GM12878 (cell line): ENCODE results near the gene SOX14. TPM values are rescaled to one million over a fixed set of nuclear protein-coding genes. Genes with fewer than 3 reads are reported as not detected.

Experiments used
- ATAC-seq: fragments of 200-7000 bp; cut with Tn5 transposase; 3 replicates; pipeline ENCODE4 v1.9.1; 2020; ENCODE audit warnings: mild to moderate bottlenecking, moderate library complexity
- BruUV-seq: library from RNA; stranded (reverse); fragments of 400-500 nt; replicated peaks from 2 replicates; lab custom pipeline; 2021; lab: Mats Ljungman, UMichigan
- CTCF ChIA-PET: fragments of 300-600 bp; sonication (Branson Sonifier 250); formaldehyde crosslinking; extraction: SDS; loops from one replicate; lab custom pipeline; 2021; ENCODE audit warnings: inconsistent platforms; lab: Yijun Ruan, JAX
- POLR2A ChIA-PET: fragments of 350-600 bp; formaldehyde crosslinking; extraction: SDS; loops from one replicate; lab custom pipeline; 2021; ENCODE audit warnings: inconsistent platforms; lab: Charles Lee
- RAD21 ChIA-PET: fragments of 300-600 bp; sonication (Branson Sonifier 250); formaldehyde crosslinking; loops from one replicate; lab custom pipeline; 2023; ENCODE audit warnings: antibody characterized with exemption; ENCODE audit not compliant: unreplicated experiment; lab: Charles Lee
- SMC1A ChIA-PET: fragments of 300-600 bp; sonication (Branson Sonifier 250); formaldehyde crosslinking; loops from one replicate; lab custom pipeline; 2023; ENCODE audit not compliant: unreplicated experiment, uncharacterized antibody; lab: Charles Lee
- DNase-seq: peaks from one replicate; pipeline ENCODE4 v3.0.0-alpha.2; 2011; ENCODE audit warnings: low read depth, low spot score
- FAIRE-seq: peaks from 3 replicates; lab custom pipeline; 2011; peaks lifted over from hg19 to GRCh38; lab: Jason Lieb, UNC
- H2AFZ ChIP-seq: 2 replicates; pipeline ENCODE4 v1.6.0; 2011; ENCODE audit warnings: low read depth, low read length, control low read depth; ENCODE audit not compliant: control insufficient read depth
- H3K27ac ChIP-seq: 2 replicates; pipeline ENCODE4 v1.5.1; 2011; ENCODE audit warnings: control low read depth; ENCODE audit not compliant: control insufficient read depth, insufficient read depth
- H3K27me3 ChIP-seq, 2 experiments: replicated peaks in 1 of 2; 2 replicates each; pipeline versions ENCODE4 v1.6.0 to v1.6.1; 2011; ENCODE audit warnings: low read length in 1 of 2; ENCODE audit not compliant: control insufficient read depth in 2 of 2, insufficient read depth in 2 of 2
- H3K36me3 ChIP-seq, 2 experiments: 2 replicates each; pipeline ENCODE4 v1.5.1; 2011; ENCODE audit warnings: low read length in 1 of 2; ENCODE audit not compliant: control insufficient read depth in 2 of 2, insufficient read depth in 2 of 2
- H3K4me1 ChIP-seq: 2 replicates; pipeline ENCODE4 v1.6.1; 2011; ENCODE audit warnings: mild to moderate bottlenecking, low read length, moderate library complexity, mixed read lengths; ENCODE audit not compliant: control insufficient read depth, insufficient read depth
- H3K4me2 ChIP-seq: 2 replicates; pipeline ENCODE4 v1.6.0; 2011; ENCODE audit warnings: control low read depth; ENCODE audit not compliant: control insufficient read depth, insufficient read depth
- H3K4me3 ChIP-seq: fragments of 200-600 bp; sonication (generic); 2 replicates; pipeline ENCODE4 v1.5.1; 2016
- H3K79me2 ChIP-seq: 2 replicates; pipeline ENCODE4 v1.6.0; 2011; ENCODE audit warnings: low read length; ENCODE audit not compliant: control insufficient read depth, insufficient read depth
- H3K9ac ChIP-seq: 2 replicates; pipeline ENCODE4 v1.8.0; 2011; ENCODE audit warnings: low read length, control low read depth, mixed read lengths; ENCODE audit not compliant: control insufficient read depth, insufficient read depth
- H3K9me3 ChIP-seq: replicated peaks from 3 replicates; pipeline ENCODE4 v1.5.1; 2011; ENCODE audit warnings: mild to moderate bottlenecking, low read length; ENCODE audit not compliant: control insufficient read depth, insufficient read depth
- H4K20me1 ChIP-seq: 2 replicates; pipeline ENCODE4 v1.6.0; 2011; ENCODE audit not compliant: control insufficient read depth, insufficient read depth
- CBX5 ChIP-seq: sonication (generic); IDR thresholded peaks from 2 replicates; pipeline ENCODE4 v1.6.1; 2016; ENCODE audit warnings: low read depth, moderate library complexity, mild to moderate bottlenecking, inconsistent platforms
- EP300 ChIP-seq, 2 experiments: fragments of 150-350 bp in 1 of 2; IDR thresholded peaks; 2 replicates each; pipeline ENCODE4 v1.6.1; 2011 to 2012; ENCODE audit warnings: low read depth in 2 of 2, low read length in 2 of 2, borderline replicate concordance in 1 of 2, improper control_type of control experiment in 1 of 2, inconsistent platforms in 1 of 2; ENCODE audit not compliant: control insufficient read depth in 1 of 2
- EZH2 ChIP-seq: IDR thresholded peaks from 2 replicates; pipeline ENCODE4 v1.6.1; 2012; ENCODE audit warnings: low read depth, mild to moderate bottlenecking, control low read depth, inconsistent platforms, low read length, borderline replicate concordance; ENCODE audit not compliant: control insufficient read depth
- LARP7 ChIP-seq: fragments of 450-650 bp; IDR thresholded peaks from 2 replicates; pipeline ENCODE4 v1.6.1; 2017; ENCODE audit warnings: mild to moderate bottlenecking
- RAD51 ChIP-seq: fragments of 450-650 bp; IDR thresholded peaks from 2 replicates; pipeline ENCODE4 v1.6.1; 2016; ENCODE audit warnings: moderate library complexity, mild to moderate bottlenecking, inconsistent platforms
- RFX5 ChIP-seq: IDR thresholded peaks from 2 replicates; pipeline ENCODE4 v1.6.1; 2011; ENCODE audit warnings: low read depth, low read length, improper control_type of control experiment
- SMAD5 ChIP-seq: IDR thresholded peaks from 2 replicates; pipeline ENCODE4 v1.6.1; 2016; ENCODE audit warnings: antibody characterized with exemption, low read depth
- SUPT20H ChIP-seq: IDR thresholded peaks from 2 replicates; pipeline ENCODE4 v1.6.1; 2011; ENCODE audit warnings: low read depth, mild to moderate bottlenecking, low read length, moderate library complexity, borderline replicate concordance; ENCODE audit not compliant: control insufficient read depth
- ZNF207 ChIP-seq: fragments of 450-650 bp; IDR thresholded peaks from 2 replicates; pipeline ENCODE4 v1.6.1; 2014; ENCODE audit warnings: antibody characterized with exemption, mild to moderate bottlenecking, borderline replicate concordance
- WGBS: methylation state at CpG from one replicate; pipeline ENCODE4 v1.1.6; 2016; ENCODE audit warnings: low lambda C conversion rate; ENCODE audit not compliant: insufficient replicate concordance, insufficient coverage; ENCODE audit errors: missing lambda C conversion rate; 5-methylcytosine and 5-hydroxymethylcytosine counted together
- in situ Hi-C: fragments of 300-500 bp; cut with MboI; formaldehyde crosslinking; loops from 9 replicates; pipeline ENCODE4 v1.14.3; 2018; ENCODE audit warnings: mixed read lengths
- intact Hi-C: fragments of 100-400 bp; cut with micrococcal nuclease; formaldehyde crosslinking; loops from one replicate; pipeline ENCODE4 v1.14.2; 2022; ENCODE audit not compliant: unreplicated experiment
- polyA plus RNA-seq, 11 experiments: library from polyadenylated mRNA; depleted of rRNA in 4 of 11; unstranded in 6 of 11; stranded (reverse) in 5 of 11; fragments of >200 nt; fragmentation: Nextera tagmentation in 4 of 11; fragmentation: Illumina TruSeq in 1 of 11; extraction: Ambion mirVana in 4 of 11; extraction: Trizol in 1 of 11; gene quantifications; 1 replicate in 1 of 11; 2 replicates in 10 of 11; pipeline versions ENCODE4 v1.2.1 to v1.2.3, GENCODE V29; 2011 to 2016; ENCODE audit warnings: inconsistent platforms in 2 of 11, missing spikeins in 2 of 11, low read depth in 1 of 11
- total RNA-seq, 4 experiments: library from RNA; depleted of rRNA in 3 of 4; stranded (reverse); fragments of >200 nt in 3 of 4; fragmentation: Illumina TruSeq in 1 of 4; extraction: Trizol in 1 of 4; gene quantifications; 2 replicates each; pipeline versions ENCODE4 v1.2.1 to v1.2.3, GENCODE V29; 2013 to 2021
- TF ChIP-seq, protein P1 (sequence below): fragments of 450-650 bp; IDR thresholded peaks from 2 replicates; pipeline ENCODE4 v1.6.1; 2017; ENCODE audit warnings: antibody characterized with exemption, mild to moderate bottlenecking, moderate library complexity
- TF ChIP-seq, protein P2 (sequence below): IDR thresholded peaks from 2 replicates; pipeline ENCODE4 v1.6.1; 2012; ENCODE audit warnings: low read depth, low read length, improper control_type of control experiment
- TF ChIP-seq, protein P3 (sequence below): IDR thresholded peaks from 2 replicates; pipeline ENCODE4 v1.6.1; 2012; ENCODE audit warnings: low read depth, low read length, improper control_type of control experiment
- TF ChIP-seq, protein P4 (sequence below): IDR thresholded peaks from 2 replicates; pipeline ENCODE4 v1.6.1; 2012; ENCODE audit warnings: mild to moderate bottlenecking, low read depth, low read length
- TF ChIP-seq, protein P5 (sequence below): IDR thresholded peaks from 2 replicates; pipeline ENCODE4 v1.6.1; 2011; ENCODE audit warnings: borderline replicate concordance, low read depth, mild to moderate bottlenecking, moderate library complexity, mixed read lengths, low read length; ENCODE audit not compliant: insufficient read depth; ENCODE audit errors: extremely low read length

Gene SOX14
- total and polyA plus RNA-seq, 10 of the 15 experiments (the other 5 are each of a cell fraction or from before 2014, with no cell fraction given), result 0.11 TPM; not detected in 9

DNA sequence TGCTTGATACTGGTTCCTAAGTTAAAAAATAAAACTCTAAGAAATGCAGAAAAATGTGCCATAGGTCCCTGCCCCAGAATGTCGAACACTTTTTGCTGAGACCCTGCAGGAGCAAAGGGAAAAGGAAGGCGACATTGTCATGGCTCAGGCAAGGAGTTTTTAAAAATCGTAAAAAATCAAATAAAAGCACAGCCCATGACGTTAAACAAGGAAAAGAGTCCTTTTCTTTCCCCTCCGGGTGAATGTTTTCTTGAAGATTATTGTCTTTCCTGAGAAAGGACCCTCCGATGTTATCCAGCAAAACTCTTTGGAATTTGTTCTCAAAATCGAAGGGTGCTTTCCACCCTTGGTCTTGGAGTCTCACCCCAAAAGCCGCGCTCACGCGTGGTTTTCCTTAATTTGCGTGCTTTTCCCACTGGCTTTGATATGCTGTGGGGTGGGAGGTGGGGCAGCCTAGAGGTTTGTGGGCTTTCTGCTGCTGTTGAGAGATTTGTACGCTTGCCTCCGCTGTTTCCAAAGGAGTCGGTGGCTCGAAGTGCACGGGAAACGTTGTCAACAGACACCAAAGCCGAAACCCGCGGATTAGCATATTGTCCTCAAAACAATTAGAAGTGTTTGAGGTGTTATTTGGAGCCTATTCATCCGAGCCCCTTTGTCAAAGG, 2.9 kb downstream of the SOX14 start:
- 15% methylated on average over 22 of the region's 22 CpGs for WGBS
- ChIA-PET SMC1A (no interaction called here), POLR2A (no interaction called here), RAD21 (no interaction called here), CTCF (no interaction called here)
- Histone ChIP-seq H3K9ac (no peak overlapping the region), H3K4me3 (no peak overlapping the region), H3K79me2 (no peaks in the 10 kb centered on the region), H3K27me3 (peaks cover 23 to 50% of the 10 kb centered on the region in 2 experiments), H2AFZ (no peak overlapping the region), H3K36me3 (no peaks in the 10 kb centered on the region), H3K4me2 (no peak overlapping the region), H3K27ac (no peak overlapping the region), H3K4me1 (no peaks in the 10 kb centered on the region), H4K20me1 (no peaks in the 10 kb centered on the region), H3K9me3 (no peaks in the 10 kb centered on the region; the same call in 2 of the 3 replicates)
- no peak for DNase-seq
- intact Hi-C loops (no loop called here), in situ Hi-C loops (loop anchor here (25.0 kb wide), 1 partner anchor 1170 kb away; the partner anchor contains the start of genes FOXL2 and FOXL2NB)
- no peak for FAIRE-seq
- BruUV-seq, result no TSS peak
- ATAC-seq, result no peak
- TF ChIP-seq, protein P1, sequence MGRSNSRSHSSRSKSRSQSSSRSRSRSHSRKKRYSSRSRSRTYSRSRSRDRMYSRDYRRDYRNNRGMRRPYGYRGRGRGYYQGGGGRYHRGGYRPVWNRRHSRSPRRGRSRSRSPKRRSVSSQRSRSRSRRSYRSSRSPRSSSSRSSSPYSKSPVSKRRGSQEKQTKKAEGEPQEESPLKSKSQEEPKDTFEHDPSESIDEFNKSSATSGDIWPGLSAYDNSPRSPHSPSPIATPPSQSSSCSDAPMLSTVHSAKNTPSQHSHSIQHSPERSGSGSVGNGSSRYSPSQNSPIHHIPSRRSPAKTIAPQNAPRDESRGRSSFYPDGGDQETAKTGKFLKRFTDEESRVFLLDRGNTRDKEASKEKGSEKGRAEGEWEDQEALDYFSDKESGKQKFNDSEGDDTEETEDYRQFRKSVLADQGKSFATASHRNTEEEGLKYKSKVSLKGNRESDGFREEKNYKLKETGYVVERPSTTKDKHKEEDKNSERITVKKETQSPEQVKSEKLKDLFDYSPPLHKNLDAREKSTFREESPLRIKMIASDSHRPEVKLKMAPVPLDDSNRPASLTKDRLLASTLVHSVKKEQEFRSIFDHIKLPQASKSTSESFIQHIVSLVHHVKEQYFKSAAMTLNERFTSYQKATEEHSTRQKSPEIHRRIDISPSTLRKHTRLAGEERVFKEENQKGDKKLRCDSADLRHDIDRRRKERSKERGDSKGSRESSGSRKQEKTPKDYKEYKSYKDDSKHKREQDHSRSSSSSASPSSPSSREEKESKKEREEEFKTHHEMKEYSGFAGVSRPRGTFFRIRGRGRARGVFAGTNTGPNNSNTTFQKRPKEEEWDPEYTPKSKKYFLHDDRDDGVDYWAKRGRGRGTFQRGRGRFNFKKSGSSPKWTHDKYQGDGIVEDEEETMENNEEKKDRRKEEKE, result no peak
- TF ChIP-seq, protein P2, sequence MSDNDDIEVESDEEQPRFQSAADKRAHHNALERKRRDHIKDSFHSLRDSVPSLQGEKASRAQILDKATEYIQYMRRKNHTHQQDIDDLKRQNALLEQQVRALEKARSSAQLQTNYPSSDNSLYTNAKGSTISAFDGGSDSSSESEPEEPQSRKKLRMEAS, result no peak
- TF ChIP-seq LARP7, result no peak
- no peak for TF ChIP-seq EZH2
- TF ChIP-seq, protein P3, sequence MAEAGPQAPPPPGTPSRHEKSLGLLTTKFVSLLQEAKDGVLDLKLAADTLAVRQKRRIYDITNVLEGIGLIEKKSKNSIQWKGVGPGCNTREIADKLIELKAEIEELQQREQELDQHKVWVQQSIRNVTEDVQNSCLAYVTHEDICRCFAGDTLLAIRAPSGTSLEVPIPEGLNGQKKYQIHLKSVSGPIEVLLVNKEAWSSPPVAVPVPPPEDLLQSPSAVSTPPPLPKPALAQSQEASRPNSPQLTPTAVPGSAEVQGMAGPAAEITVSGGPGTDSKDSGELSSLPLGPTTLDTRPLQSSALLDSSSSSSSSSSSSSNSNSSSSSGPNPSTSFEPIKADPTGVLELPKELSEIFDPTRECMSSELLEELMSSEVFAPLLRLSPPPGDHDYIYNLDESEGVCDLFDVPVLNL, result no peak
- TF ChIP-seq ZNF207, result no peak
- TF ChIP-seq CBX5, result no peak
- TF ChIP-seq RFX5, result no peak
- TF ChIP-seq, protein P4, sequence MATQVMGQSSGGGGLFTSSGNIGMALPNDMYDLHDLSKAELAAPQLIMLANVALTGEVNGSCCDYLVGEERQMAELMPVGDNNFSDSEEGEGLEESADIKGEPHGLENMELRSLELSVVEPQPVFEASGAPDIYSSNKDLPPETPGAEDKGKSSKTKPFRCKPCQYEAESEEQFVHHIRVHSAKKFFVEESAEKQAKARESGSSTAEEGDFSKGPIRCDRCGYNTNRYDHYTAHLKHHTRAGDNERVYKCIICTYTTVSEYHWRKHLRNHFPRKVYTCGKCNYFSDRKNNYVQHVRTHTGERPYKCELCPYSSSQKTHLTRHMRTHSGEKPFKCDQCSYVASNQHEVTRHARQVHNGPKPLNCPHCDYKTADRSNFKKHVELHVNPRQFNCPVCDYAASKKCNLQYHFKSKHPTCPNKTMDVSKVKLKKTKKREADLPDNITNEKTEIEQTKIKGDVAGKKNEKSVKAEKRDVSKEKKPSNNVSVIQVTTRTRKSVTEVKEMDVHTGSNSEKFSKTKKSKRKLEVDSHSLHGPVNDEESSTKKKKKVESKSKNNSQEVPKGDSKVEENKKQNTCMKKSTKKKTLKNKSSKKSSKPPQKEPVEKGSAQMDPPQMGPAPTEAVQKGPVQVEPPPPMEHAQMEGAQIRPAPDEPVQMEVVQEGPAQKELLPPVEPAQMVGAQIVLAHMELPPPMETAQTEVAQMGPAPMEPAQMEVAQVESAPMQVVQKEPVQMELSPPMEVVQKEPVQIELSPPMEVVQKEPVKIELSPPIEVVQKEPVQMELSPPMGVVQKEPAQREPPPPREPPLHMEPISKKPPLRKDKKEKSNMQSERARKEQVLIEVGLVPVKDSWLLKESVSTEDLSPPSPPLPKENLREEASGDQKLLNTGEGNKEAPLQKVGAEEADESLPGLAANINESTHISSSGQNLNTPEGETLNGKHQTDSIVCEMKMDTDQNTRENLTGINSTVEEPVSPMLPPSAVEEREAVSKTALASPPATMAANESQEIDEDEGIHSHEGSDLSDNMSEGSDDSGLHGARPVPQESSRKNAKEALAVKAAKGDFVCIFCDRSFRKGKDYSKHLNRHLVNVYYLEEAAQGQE, result no peak
- no peak for TF ChIP-seq SMAD5
- no peak for TF ChIP-seq SUPT20H
- TF ChIP-seq, protein P5, sequence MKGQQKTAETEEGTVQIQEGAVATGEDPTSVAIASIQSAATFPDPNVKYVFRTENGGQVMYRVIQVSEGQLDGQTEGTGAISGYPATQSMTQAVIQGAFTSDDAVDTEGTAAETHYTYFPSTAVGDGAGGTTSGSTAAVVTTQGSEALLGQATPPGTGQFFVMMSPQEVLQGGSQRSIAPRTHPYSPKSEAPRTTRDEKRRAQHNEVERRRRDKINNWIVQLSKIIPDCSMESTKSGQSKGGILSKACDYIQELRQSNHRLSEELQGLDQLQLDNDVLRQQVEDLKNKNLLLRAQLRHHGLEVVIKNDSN, result no peak
- TF ChIP-seq EP300 (IDR thresholded peaks at IDR 0.05; ENCODE audit: borderline replicate concordance in 1 of 2, control insufficient read depth in 1 of 2, low read depth in 2 of 2, low read length in 2 of 2), result no peak
- TF ChIP-seq RAD51, result no peak
